ENCODE measurements around the gene KBTBD6. TPM values are rescaled to one million over a fixed set of nuclear protein-coding genes. Genes with fewer than 3 reads are reported as not detected.

The KBTBD6 gene
- total RNA-seq, 3 donors from 2014 or later, result 2.6 to 7.6 (median 3.5) TPM

DNA sequence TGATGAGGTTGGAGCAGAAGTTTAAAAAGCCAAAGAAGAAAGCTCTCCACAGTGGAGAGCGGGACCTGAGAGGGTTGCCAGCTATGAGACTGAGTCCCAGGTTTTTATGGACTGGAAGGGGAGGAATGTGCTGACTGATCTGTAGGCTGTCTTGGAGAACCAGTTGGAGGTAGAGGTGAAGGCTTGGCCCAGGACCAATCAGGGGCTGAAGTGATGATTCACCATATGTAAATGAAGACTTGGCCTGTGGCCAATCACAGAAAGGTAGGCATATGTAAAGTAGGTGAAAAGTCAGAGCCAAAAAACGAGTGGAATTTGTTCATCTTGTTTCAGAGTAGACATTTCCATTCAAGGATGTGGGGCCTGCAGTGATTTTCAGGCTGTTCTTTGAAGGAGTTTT lies 17.5 kb upstream of the KBTBD6 start:
- TF ChIP-seq, protein P1, sequence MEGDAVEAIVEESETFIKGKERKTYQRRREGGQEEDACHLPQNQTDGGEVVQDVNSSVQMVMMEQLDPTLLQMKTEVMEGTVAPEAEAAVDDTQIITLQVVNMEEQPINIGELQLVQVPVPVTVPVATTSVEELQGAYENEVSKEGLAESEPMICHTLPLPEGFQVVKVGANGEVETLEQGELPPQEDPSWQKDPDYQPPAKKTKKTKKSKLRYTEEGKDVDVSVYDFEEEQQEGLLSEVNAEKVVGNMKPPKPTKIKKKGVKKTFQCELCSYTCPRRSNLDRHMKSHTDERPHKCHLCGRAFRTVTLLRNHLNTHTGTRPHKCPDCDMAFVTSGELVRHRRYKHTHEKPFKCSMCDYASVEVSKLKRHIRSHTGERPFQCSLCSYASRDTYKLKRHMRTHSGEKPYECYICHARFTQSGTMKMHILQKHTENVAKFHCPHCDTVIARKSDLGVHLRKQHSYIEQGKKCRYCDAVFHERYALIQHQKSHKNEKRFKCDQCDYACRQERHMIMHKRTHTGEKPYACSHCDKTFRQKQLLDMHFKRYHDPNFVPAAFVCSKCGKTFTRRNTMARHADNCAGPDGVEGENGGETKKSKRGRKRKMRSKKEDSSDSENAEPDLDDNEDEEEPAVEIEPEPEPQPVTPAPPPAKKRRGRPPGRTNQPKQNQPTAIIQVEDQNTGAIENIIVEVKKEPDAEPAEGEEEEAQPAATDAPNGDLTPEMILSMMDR (IDR thresholded peaks at IDR 0.05), result no peak
- intact Hi-C loops (cut with DNase I, micrococcal nuclease), result no loop called here
- Histone ChIP-seq H3K9me3 (peaks cover 56% of the 10 kb centered on the region), H3K4me3 (no peak overlapping the region), H3K4me1 (ENCODE audit: low read depth) (no peaks in the 10 kb centered on the region), H3K36me3 (ENCODE audit: low read depth) (no peaks in the 10 kb centered on the region)
- ATAC-seq (no peak), DNase-seq (no peak)

DNA sequence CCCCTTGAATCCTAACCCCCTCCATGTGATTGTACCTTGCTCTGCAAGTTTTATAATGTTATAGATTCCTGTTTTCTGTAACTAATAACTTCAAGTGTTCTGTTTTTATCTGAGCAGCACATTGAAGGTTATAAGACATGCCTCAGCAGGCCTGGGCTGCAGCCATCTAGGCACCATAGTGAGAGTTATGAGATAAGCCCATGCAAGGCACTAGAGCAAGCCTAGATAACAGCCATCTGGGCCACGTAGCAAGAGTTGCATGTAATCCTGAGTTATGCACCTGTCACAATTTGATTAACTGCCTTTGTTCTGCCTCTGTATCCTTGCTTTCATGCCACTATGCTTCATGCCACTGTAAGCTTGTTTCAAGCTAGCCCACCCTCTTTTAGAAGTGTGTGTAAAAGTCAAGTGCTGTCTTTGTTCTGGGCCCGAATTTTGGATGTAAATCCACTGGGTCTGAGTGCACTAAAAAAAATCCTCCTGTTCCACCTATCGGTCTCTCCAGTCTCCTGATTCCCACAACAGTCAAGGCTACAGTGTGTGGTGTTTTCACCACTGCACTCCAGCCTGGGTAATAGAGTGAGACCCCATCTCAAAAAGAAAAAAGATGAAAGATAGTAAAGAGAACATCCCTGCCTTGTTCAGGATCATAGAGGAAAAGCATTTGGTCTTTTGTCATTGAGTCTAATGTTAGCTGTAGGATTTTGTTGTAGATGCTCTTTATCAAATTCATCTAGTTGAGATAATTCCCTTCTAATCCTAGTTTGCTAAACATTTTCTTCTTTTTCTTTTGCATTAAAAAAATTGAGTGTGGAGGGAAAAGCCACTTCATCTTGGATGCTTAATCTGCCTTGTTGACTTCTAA lies 16.0 kb upstream of the KBTBD6 start:
- Histone ChIP-seq H3K4me3 (no peak overlapping the region), H3K9me3 (peaks cover 56% of the 10 kb centered on the region), H3K36me3 (ENCODE audit: low read depth) (no peaks in the 10 kb centered on the region), H3K4me1 (ENCODE audit: low read depth) (no peaks in the 10 kb centered on the region)
- DNase-seq (no peak), ATAC-seq (no peak)
- intact Hi-C loops (cut with DNase I, micrococcal nuclease), result no loop called here
- TF ChIP-seq, protein P1 (IDR thresholded peaks at IDR 0.05), result no peak

DNA sequence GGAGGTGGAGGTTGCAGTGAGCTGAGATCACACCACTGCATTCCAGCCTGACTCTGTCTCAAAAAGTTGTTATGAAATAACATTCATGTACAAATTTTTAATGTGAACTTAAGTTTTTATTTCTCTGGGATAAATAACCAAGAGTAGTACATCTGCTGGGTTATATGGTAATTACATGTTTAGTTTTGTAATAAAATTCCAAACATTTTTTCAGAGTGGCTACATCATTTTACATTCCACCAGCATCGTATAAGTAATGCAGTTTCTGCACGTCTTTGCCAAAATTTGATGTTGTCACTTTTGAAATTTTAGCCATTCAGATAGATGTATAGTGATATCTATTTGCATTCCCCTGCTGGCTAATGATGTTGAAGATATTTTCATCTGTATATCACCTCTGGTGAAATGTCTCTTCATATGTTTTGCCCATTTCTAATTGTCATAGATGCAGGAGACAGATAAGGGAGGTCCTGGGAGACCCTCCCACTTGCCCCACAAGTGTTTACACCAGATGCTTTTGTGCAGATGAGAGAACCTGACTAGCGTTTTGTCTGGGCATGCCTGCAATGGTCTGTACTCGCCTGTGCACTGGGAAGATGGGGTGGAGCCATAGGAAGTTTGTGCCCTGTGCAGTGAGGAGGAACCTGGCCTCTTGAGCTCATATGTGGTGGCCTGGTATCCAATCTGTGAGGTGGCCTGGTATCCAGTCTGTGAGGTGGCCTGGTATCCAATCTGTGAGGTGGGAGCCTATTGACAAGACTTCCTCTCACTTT lies 12.7 kb upstream of the KBTBD6 start:
- Histone ChIP-seq H3K9me3 (peaks cover 33% of the 10 kb centered on the region), H3K36me3 (ENCODE audit: low read depth) (no peaks in the 10 kb centered on the region), H3K4me3 (no peak overlapping the region), H3K4me1 (ENCODE audit: low read depth) (no peaks in the 10 kb centered on the region)
- TF ChIP-seq, protein P1 (IDR thresholded peaks at IDR 0.05), result no peak
- ATAC-seq (no peak), DNase-seq (no peak)
- intact Hi-C loops (cut with DNase I, micrococcal nuclease), result no loop called here

DNA sequence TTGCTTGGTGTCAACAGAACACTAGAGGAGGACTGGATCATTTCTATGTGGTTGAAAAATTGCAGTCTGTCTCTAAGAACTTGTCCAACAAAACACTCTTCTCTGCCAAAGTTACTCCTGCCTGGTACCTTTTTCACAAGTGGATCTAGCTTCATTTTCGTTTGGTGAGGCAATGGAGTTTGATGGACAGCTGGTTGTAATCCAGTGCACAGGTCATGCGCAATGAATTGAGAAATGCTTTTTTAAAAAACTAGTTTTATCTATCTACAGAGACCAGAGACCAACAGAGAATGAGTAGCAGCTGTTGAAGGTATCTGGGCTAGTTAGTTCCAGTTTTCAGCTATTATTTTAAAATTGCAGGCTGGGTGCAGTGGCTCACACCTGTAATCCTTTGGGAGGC lies 12.0 kb upstream of the KBTBD6 start:
- Histone ChIP-seq H3K4me1 (ENCODE audit: low read depth) (no peaks in the 10 kb centered on the region), H3K4me3 (no peak overlapping the region), H3K36me3 (ENCODE audit: low read depth) (no peaks in the 10 kb centered on the region), H3K9me3 (peaks cover 26% of the 10 kb centered on the region)
- ATAC-seq, result no peak
- intact Hi-C loops (cut with DNase I, micrococcal nuclease), result no loop called here
- TF ChIP-seq, protein P1 (IDR thresholded peaks at IDR 0.05), result no peak
- no peak for DNase-seq

DNA sequence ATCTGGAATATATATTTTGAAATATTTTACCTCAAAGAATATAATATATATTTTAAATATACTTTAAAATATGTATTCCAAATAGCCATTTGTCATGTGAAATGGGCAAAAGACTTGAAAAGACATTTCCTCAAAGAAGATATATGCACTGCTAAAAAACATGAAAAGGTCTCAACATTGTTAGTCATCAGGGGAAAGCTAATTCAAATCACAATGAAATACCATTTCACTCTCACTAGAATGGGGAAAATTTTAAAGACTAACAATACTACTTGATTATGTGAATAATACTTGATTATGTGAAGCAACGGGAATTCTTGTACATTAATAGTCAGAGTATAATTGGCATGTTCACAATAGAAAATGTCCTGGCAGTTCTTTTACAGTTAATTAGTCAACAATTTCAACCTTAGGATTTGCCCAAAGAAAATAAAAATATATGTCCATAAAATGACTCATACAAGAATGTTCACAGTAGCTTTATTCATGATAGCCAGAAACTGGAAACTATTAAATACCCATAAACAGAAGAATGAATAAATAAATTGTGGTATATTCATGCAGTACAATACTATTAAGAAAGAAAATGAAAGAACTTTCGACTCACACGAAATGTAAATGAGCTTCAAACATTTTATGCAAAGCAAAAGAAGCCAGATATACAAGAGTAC lies 6.8 kb upstream of the KBTBD6 start:
- intact Hi-C loops (cut with DNase I, micrococcal nuclease), result loop anchor here in 1 of 2 donors (10.0 kb wide), 1 partner anchor 55 kb away; the partner anchor contains the start of gene KBTBD7
- no peaks in the 10 kb centered on the region for H3K9me3 ChIP-seq
- H3K36me3 ChIP-seq (ENCODE audit: low read depth), result no peaks in the 10 kb centered on the region
- H3K4me3 ChIP-seq, result no peak overlapping the region
- DNase-seq (no peak), ATAC-seq (no peak)
- TF ChIP-seq, protein P1 (IDR thresholded peaks at IDR 0.05), result no peak
- H3K4me1 ChIP-seq (ENCODE audit: low read depth), result no peaks in the 10 kb centered on the region
